Skeletal muscle satellite cell (primary cell): ENCODE results near the gene STAM.

Source experiments
- H3K27me3 ChIP-seq: 2 replicates; pipeline ENCODE4 v1.7.0; 2013; ENCODE audit warnings: low read length; ENCODE audit not compliant: control insufficient read depth, insufficient read depth
- H3K36me3 ChIP-seq: 2 replicates; pipeline ENCODE4 v1.7.0; 2013; ENCODE audit warnings: mild to moderate bottlenecking, control low read depth, low read length; ENCODE audit not compliant: insufficient read depth
- H3K4me1 ChIP-seq: 2 replicates; pipeline ENCODE4 v1.7.0; 2013; ENCODE audit warnings: low read length; ENCODE audit not compliant: control insufficient read depth, insufficient read depth
- H3K4me2 ChIP-seq: 2 replicates; pipeline ENCODE4 v1.7.0; 2013; ENCODE audit warnings: mild to moderate bottlenecking, low read length
- H3K4me3 ChIP-seq: 2 replicates; pipeline ENCODE4 v1.7.0; 2013; ENCODE audit warnings: low read length
- H3K9ac ChIP-seq: 2 replicates; pipeline ENCODE4 v1.7.0; 2013; ENCODE audit warnings: mild to moderate bottlenecking, low read depth, low read length, moderate library complexity
- H3K9me3 ChIP-seq: replicated peaks from 2 replicates; pipeline ENCODE4 v1.7.0; 2013; ENCODE audit warnings: mild to moderate bottlenecking, control low read depth, low read length

STAM gene

GRCh38 chr10:17662193-17663138 lies 18.5 kb downstream of the STAM start:
- Histone ChIP-seq H3K9ac (no peak overlapping the region), H3K9me3 (no peaks in the 10 kb centered on the region), H3K27me3 (no peaks in the 10 kb centered on the region), H3K36me3 (peaks cover 19% of the 10 kb centered on the region), H3K4me1 (peaks cover 17% of the 10 kb centered on the region), H3K4me3 (no peak overlapping the region), H3K4me2 (no peak overlapping the region)

GRCh38 chr10:17663450-17663849 lies 19.5 kb downstream of the STAM start:
- Histone ChIP-seq H3K4me1 (peaks cover 17% of the 10 kb centered on the region), H3K36me3 (peaks cover 19% of the 10 kb centered on the region), H3K9ac (no peak overlapping the region), H3K4me3 (no peak overlapping the region), H3K27me3 (no peaks in the 10 kb centered on the region), H3K4me2 (no peak overlapping the region), H3K9me3 (no peaks in the 10 kb centered on the region)

DNA sequence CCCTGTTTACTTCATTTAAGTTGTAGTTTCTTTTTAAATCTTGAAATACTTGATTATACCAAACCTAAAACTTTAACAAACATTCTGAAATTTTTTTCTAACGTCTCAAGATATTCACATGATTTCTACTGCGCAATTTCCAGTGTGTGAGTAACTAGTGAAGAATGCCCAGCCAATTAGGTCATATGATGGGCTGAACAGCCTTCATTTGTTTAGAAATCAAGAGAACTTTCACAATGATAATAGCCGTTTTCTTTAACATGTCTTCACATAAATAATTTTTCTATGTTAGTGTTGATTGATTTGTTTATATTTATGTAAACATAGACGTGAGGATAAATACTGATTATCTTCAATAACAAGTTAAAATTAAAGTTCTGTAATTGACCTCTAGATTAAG lies 21.8 kb downstream of the STAM start:
- Histone ChIP-seq H3K27me3 (no peaks in the 10 kb centered on the region), H3K9ac (peak overlapping the region; percentile 83), H3K36me3 (peaks cover 19% of the 10 kb centered on the region), H3K4me2 (peak overlapping the region; percentile 71), H3K4me3 (peak overlapping the region; percentile 43), H3K9me3 (no peaks in the 10 kb centered on the region), H3K4me1 (peaks cover 16% of the 10 kb centered on the region)

DNA sequence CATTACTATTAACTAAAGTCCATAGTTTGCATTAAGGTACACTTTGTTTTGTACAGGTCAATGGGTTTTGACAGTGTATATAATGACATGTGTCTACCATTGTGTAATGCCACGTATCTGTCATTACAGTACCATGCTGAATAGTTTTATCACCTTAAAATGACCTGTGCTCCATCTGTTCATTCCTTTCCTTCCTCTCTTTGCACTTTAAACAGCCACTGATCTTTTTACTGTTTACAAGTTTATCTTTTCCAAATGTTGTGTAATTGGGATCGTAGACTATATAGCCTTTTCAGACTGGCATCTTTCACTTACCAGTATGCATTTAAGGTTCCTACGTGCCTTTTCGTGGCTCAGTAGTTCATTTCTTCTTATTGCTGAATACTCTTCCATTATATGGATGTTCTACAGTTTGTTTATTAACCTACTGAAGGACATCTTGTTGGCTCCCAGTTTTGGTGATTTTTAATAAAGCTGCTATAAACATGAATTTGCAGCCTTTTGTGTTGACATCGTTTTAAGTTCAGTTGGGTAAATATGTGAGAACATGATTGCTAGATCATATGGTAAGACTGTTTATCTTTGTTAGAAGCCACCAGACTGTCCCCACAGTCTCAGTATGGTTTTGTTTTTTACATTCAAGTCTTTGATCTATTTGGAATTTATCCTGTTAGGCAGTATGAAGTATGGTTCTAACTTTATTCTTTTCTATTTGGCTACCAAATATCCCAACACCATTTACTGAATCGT lies 24.7 kb downstream of the STAM start:
- Histone ChIP-seq H3K4me1 (peaks cover 33% of the 10 kb centered on the region), H3K4me2 (no peak overlapping the region), H3K4me3 (no peak overlapping the region)

DNA sequence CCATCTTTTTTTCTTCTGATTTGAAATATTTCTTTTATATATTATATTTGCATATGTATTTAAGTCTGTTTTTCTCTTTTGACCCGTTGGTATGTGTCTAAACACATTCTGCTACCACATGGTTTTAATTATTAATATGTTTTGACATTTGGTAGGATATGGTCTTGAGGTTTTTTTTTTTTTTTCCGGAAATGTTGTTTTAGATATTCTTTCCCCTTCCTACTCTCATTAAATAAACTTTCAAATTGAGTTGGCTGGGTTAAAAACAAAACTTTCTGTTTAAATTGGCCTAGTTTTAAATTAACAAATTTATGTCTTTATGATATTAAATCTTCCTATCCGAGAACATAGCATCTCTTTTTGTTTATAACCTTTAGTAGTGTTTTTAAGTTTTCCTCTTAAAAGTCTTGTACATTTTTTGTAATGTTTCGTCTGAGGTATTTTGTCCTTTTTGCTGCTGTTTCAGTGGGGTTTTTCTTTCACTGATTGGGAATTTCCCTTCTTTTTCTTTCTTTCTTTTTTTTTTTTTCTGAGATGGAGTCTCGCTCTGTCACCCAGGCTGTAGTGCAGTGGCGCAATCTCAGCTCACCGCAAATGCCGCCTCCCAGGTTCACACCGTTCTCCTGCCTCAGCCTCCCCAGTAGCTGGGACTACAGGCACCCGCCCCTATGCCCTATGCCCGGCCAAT lies 25.4 kb downstream of the STAM start:
- Histone ChIP-seq H3K9me3 (no peaks in the 10 kb centered on the region), H3K27me3 (no peaks in the 10 kb centered on the region), H3K4me1 (peaks cover 38% of the 10 kb centered on the region), H3K4me3 (no peak overlapping the region), H3K9ac (no peak overlapping the region), H3K4me2 (no peak overlapping the region), H3K36me3 (no peaks in the 10 kb centered on the region)

More for the DNA sequence above, 24.7 kb downstream of the STAM start:
- H3K9ac ChIP-seq: no peak overlapping the region
- no peaks in the 10 kb centered on the region for H3K27me3 ChIP-seq
- no peaks in the 10 kb centered on the region for H3K9me3 ChIP-seq
- no peaks in the 10 kb centered on the region for H3K36me3 ChIP-seq

GRCh38 chr10:17671307-17671706 lies 27.4 kb downstream of the STAM start:
- no peak overlapping the region for H3K4me2 ChIP-seq

DNA sequence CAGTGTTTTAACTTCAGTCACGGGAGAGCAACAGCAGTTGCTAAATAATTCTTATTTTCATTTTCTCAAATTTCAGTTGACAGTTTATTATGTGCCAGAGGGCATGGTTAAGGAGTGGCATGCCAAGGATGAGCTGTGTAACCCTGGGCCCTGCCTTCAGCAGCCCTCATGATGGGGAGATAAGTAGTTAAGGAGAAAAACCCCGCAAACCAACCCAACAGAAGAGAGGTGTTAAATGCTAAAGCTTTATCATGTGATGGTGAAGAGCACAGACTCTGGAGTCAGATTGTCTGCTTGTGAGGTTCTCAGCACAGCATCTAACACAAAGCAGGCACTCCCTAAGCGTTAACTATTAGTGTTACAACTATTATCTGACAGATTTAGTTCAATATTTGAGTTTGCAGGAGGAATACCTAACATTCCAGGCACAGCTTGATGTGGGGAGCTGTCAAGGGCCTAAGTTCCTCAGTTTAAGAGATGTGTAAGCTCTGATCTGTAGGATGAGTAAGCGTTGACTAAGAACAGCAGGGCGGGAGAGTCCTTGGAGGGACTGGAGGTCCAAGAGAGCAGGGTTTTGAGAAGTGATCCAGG lies 29.6 kb downstream of the STAM start:
- H3K9ac ChIP-seq: peak overlapping the region; percentile 69
- no peaks in the 10 kb centered on the region for H3K9me3 ChIP-seq
- no peaks in the 10 kb centered on the region for H3K27me3 ChIP-seq
- H3K4me1 ChIP-seq: peaks cover 49% of the 10 kb centered on the region
- H3K4me2 ChIP-seq: peak overlapping the region; percentile 75
- H3K4me3 ChIP-seq: peak overlapping the region; percentile 37
- no peaks in the 10 kb centered on the region for H3K36me3 ChIP-seq

More at GRCh38 chr10:17671307-17671706, 27.4 kb downstream of the STAM start:
- Histone ChIP-seq H3K4me3 (no peak overlapping the region), H3K36me3 (no peaks in the 10 kb centered on the region), H3K27me3 (no peaks in the 10 kb centered on the region), H3K4me1 (peaks cover 48% of the 10 kb centered on the region), H3K9me3 (no peaks in the 10 kb centered on the region), H3K9ac (no peak overlapping the region)

GRCh38 chr10:17674566-17674965 lies 30.6 kb downstream of the STAM start:
- Histone ChIP-seq H3K4me3 (no peak overlapping the region), H3K9ac (no peak overlapping the region), H3K4me2 (peak overlapping the region; percentile 22), H3K27me3 (no peaks in the 10 kb centered on the region), H3K9me3 (no peaks in the 10 kb centered on the region), H3K4me1 (peaks cover 49% of the 10 kb centered on the region), H3K36me3 (no peaks in the 10 kb centered on the region)

DNA sequence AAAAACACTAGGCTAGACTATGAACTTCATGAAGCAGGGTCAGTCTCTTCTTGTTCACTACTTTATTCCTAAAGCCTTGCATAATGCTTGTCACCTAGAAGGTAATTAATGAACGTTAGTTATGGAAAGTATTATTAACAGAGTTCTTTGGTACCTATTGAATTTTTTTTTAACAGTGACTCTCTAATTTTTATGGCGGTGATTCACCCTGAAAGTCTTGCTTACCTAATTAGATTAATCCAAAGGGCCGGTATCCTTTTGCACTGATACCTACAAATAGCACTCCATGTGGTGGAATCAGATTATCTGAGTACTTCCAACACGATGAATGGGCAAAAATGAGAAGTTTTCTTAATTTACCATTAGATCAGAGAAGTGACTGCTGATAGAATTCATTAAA lies 31.7 kb downstream of the STAM start:
- H3K4me3 ChIP-seq: no peak overlapping the region
- no peak overlapping the region for H3K4me2 ChIP-seq
- peaks cover 3% of the 10 kb centered on the region for H3K36me3 ChIP-seq
- H3K9me3 ChIP-seq: no peaks in the 10 kb centered on the region
- no peak overlapping the region for H3K9ac ChIP-seq
- peaks cover 49% of the 10 kb centered on the region for H3K4me1 ChIP-seq
- H3K27me3 ChIP-seq: no peaks in the 10 kb centered on the region

DNA sequence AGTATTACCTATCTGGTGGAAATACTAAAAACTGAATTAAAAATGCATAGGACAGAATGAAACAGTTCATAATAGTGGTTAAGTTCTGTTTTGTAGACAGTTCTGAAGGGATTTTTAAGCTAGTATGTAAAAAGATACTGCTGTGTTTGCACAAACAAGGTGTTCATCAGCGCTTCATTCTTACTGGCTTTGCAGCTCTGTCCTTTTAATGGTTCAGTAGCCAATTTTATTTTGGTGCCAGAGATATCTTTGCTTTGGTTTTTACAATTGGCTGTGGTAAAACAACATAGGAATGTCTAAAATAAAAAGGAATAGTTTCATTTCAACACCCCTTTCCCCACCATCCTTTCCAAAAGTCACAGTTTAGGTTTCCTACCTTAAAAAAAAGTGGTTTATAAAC lies 33.0 kb downstream of the STAM start:
- Histone ChIP-seq H3K9me3 (no peaks in the 10 kb centered on the region), H3K4me1 (peaks cover 44% of the 10 kb centered on the region), H3K4me2 (no peak overlapping the region), H3K36me3 (peaks cover 5% of the 10 kb centered on the region), H3K27me3 (no peaks in the 10 kb centered on the region), H3K9ac (no peak overlapping the region), H3K4me3 (no peak overlapping the region)
